GM23338 (cell line): ENCODE measurements around the gene SCAMP5.

Experiments
- CREB1 ChIP-seq: fragments of 250-450 bp; sonication (Bioruptor Pico); IDR thresholded peaks from 2 replicates; pipeline ENCODE4 v1.5.0; 2020; ENCODE audit warnings: low read depth, mild to moderate bottlenecking, moderate library complexity
- EZH2 ChIP-seq: fragments of 200-600 bp; sonication (generic); IDR thresholded peaks from one replicate; pipeline ENCODE4 v1.8.0; 2017; ENCODE audit warnings: antibody characterized with exemption, mild to moderate bottlenecking, low read depth; ENCODE audit not compliant: unreplicated experiment
- EZH2phosphoT487 ChIP-seq: fragments of 200-600 bp; sonication (generic); IDR thresholded peaks from one replicate; pipeline ENCODE4 v1.8.1; 2018; ENCODE audit warnings: antibody characterized with exemption; ENCODE audit not compliant: unreplicated experiment
- JUNB ChIP-seq: IDR thresholded peaks from one replicate; pipeline ENCODE4 v1.6.1; 2016; ENCODE audit warnings: antibody characterized with exemption; ENCODE audit not compliant: unreplicated experiment
- POLR2AphosphoS5 ChIP-seq: IDR thresholded peaks from 2 replicates; pipeline ENCODE4 v1.6.1; 2016; ENCODE audit warnings: antibody characterized with exemption, low read depth
- STAT1 ChIP-seq: IDR thresholded peaks from one replicate; pipeline ENCODE4 v1.6.1; 2016; ENCODE audit warnings: antibody characterized with exemption; ENCODE audit not compliant: unreplicated experiment
- ZNF114 ChIP-seq: fragments of 250-450 bp; sonication (Bioruptor Pico); IDR thresholded peaks from 2 replicates; pipeline ENCODE4 v1.5.0; 2020; ENCODE audit warnings: mild to moderate bottlenecking, moderate library complexity
- ZNF331 ChIP-seq: fragments of 250-450 bp; sonication (Bioruptor Pico); IDR thresholded peaks from 2 replicates; pipeline ENCODE4 v1.5.0; 2020; ENCODE audit warnings: low read depth, mild to moderate bottlenecking, moderate library complexity
- TF ChIP-seq, protein P1 (sequence below), 2 experiments: fragments of 200-600 bp in 1 of 2; sonication (generic) in 1 of 2; conservative IDR thresholded peaks; 2 replicates each; pipeline versions ENCODE4 v1.5.1 to v1.6.1; 2016 to 2017; ENCODE audit warnings: antibody characterized with exemption in 2 of 2, low read depth in 2 of 2, mild to moderate bottlenecking in 2 of 2, moderate library complexity in 1 of 2
- TF ChIP-seq, protein P2 (sequence below): IDR thresholded peaks from one replicate; pipeline ENCODE4 v1.6.1; 2018; ENCODE audit warnings: antibody characterized with exemption; ENCODE audit not compliant: unreplicated experiment
- TF ChIP-seq, protein P3 (sequence below): IDR thresholded peaks from 2 replicates; pipeline ENCODE4 v1.6.1; 2016; ENCODE audit warnings: antibody characterized with exemption
- TF ChIP-seq, protein P4 (sequence below): fragments of 250-450 bp; sonication (Bioruptor Pico); IDR thresholded peaks from 2 replicates; pipeline ENCODE4 v1.5.0; 2020; ENCODE audit warnings: mild to moderate bottlenecking, moderate library complexity

DNA sequence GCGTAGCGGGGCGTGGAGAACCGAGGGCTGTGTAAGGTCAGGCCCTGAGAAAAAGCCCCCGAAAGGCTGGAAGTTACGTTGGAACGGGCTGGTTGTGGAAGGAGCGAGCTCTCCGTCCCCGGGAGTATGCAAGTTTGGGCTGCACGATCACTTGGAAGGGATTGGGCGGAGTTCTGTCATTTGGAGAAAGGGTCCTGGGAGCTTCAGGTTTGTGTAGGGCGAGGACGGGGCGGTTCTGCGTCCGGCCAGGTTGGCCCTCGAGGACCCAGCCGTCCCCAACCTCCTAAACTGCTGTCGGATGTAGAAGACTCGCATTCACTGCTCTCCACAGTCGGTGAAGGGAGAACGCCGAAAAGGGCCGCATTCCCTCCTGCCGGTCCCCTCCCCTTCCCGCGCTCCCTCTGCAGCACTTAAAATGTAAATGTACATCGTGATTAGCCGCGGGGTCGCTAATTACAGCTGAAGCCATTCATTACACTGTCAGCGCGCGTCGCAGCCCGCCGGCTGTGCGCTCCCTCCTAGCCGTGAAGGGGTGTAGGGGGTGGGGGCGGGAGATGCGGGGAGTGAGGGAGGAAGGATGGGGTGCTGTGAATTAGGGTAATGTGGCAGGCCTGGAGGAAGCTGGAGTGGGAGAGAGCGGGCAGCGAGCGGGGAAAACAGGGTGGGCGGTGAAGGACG, 36.3 kb upstream of the SCAMP5 start:
- no peak for TF ChIP-seq EZH2
- TF ChIP-seq, protein P1, sequence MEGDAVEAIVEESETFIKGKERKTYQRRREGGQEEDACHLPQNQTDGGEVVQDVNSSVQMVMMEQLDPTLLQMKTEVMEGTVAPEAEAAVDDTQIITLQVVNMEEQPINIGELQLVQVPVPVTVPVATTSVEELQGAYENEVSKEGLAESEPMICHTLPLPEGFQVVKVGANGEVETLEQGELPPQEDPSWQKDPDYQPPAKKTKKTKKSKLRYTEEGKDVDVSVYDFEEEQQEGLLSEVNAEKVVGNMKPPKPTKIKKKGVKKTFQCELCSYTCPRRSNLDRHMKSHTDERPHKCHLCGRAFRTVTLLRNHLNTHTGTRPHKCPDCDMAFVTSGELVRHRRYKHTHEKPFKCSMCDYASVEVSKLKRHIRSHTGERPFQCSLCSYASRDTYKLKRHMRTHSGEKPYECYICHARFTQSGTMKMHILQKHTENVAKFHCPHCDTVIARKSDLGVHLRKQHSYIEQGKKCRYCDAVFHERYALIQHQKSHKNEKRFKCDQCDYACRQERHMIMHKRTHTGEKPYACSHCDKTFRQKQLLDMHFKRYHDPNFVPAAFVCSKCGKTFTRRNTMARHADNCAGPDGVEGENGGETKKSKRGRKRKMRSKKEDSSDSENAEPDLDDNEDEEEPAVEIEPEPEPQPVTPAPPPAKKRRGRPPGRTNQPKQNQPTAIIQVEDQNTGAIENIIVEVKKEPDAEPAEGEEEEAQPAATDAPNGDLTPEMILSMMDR (conservative IDR thresholded peaks at IDR 0.05; ENCODE audit: low read depth in 2 of 2), result no peak
- no peak for TF ChIP-seq ZNF114 (CRISPR knock-in tag)
- no peak for TF ChIP-seq POLR2AphosphoS5
- TF ChIP-seq, protein P2, sequence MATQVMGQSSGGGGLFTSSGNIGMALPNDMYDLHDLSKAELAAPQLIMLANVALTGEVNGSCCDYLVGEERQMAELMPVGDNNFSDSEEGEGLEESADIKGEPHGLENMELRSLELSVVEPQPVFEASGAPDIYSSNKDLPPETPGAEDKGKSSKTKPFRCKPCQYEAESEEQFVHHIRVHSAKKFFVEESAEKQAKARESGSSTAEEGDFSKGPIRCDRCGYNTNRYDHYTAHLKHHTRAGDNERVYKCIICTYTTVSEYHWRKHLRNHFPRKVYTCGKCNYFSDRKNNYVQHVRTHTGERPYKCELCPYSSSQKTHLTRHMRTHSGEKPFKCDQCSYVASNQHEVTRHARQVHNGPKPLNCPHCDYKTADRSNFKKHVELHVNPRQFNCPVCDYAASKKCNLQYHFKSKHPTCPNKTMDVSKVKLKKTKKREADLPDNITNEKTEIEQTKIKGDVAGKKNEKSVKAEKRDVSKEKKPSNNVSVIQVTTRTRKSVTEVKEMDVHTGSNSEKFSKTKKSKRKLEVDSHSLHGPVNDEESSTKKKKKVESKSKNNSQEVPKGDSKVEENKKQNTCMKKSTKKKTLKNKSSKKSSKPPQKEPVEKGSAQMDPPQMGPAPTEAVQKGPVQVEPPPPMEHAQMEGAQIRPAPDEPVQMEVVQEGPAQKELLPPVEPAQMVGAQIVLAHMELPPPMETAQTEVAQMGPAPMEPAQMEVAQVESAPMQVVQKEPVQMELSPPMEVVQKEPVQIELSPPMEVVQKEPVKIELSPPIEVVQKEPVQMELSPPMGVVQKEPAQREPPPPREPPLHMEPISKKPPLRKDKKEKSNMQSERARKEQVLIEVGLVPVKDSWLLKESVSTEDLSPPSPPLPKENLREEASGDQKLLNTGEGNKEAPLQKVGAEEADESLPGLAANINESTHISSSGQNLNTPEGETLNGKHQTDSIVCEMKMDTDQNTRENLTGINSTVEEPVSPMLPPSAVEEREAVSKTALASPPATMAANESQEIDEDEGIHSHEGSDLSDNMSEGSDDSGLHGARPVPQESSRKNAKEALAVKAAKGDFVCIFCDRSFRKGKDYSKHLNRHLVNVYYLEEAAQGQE, result no peak
- no peak for TF ChIP-seq EZH2phosphoT487
- TF ChIP-seq, protein P3, sequence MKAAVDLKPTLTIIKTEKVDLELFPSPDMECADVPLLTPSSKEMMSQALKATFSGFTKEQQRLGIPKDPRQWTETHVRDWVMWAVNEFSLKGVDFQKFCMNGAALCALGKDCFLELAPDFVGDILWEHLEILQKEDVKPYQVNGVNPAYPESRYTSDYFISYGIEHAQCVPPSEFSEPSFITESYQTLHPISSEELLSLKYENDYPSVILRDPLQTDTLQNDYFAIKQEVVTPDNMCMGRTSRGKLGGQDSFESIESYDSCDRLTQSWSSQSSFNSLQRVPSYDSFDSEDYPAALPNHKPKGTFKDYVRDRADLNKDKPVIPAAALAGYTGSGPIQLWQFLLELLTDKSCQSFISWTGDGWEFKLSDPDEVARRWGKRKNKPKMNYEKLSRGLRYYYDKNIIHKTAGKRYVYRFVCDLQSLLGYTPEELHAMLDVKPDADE, result no peak
- no peak for TF ChIP-seq CREB1 (CRISPR knock-in tag)
- TF ChIP-seq, protein P4, sequence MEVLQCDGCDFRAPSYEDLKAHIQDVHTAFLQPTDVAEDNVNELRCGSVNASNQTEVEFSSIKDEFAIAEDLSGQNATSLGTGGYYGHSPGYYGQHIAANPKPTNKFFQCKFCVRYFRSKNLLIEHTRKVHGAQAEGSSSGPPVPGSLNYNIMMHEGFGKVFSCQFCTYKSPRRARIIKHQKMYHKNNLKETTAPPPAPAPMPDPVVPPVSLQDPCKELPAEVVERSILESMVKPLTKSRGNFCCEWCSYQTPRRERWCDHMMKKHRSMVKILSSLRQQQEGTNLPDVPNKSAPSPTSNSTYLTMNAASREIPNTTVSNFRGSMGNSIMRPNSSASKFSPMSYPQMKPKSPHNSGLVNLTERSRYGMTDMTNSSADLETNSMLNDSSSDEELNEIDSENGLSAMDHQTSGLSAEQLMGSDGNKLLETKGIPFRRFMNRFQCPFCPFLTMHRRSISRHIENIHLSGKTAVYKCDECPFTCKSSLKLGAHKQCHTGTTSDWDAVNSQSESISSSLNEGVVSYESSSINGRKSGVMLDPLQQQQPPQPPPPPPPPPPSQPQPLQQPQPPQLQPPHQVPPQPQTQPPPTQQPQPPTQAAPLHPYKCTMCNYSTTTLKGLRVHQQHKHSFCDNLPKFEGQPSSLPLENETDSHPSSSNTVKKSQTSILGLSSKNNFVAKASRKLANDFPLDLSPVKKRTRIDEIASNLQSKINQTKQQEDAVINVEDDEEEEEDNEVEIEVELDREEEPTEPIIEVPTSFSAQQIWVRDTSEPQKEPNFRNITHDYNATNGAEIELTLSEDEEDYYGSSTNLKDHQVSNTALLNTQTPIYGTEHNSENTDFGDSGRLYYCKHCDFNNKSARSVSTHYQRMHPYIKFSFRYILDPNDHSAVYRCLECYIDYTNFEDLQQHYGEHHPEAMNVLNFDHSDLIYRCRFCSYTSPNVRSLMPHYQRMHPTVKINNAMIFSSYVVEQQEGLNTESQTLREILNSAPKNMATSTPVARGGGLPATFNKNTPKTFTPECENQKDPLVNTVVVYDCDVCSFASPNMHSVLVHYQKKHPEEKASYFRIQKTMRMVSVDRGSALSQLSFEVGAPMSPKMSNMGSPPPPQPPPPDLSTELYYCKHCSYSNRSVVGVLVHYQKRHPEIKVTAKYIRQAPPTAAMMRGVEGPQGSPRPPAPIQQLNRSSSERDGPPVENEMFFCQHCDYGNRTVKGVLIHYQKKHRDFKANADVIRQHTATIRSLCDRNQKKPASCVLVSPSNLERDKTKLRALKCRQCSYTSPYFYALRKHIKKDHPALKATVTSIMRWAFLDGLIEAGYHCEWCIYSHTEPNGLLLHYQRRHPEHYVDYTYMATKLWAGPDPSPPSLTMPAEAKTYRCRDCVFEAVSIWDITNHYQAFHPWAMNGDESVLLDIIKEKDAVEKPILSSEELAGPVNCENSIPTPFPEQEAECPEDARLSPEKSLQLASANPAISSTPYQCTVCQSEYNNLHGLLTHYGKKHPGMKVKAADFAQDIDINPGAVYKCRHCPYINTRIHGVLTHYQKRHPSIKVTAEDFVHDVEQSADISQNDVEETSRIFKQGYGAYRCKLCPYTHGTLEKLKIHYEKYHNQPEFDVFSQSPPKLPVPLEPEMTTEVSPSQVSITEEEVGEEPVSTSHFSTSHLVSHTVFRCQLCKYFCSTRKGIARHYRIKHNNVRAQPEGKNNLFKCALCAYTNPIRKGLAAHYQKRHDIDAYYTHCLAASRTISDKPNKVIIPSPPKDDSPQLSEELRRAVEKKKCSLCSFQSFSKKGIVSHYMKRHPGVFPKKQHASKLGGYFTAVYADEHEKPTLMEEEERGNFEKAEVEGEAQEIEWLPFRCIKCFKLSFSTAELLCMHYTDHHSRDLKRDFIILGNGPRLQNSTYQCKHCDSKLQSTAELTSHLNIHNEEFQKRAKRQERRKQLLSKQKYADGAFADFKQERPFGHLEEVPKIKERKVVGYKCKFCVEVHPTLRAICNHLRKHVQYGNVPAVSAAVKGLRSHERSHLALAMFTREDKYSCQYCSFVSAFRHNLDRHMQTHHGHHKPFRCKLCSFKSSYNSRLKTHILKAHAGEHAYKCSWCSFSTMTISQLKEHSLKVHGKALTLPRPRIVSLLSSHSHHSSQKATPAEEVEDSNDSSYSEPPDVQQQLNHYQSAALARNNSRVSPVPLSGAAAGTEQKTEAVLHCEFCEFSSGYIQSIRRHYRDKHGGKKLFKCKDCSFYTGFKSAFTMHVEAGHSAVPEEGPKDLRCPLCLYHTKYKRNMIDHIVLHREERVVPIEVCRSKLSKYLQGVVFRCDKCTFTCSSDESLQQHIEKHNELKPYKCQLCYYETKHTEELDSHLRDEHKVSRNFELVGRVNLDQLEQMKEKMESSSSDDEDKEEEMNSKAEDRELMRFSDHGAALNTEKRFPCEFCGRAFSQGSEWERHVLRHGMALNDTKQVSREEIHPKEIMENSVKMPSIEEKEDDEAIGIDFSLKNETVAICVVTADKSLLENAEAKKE (CRISPR knock-in tag), result no peak
- TF ChIP-seq JUNB, result no peak
- no peak for TF ChIP-seq STAT1
- no peak for TF ChIP-seq ZNF331 (CRISPR knock-in tag)
